ENCODE data around the gene BHMT. TPM values are rescaled to one million over a fixed set of nuclear protein-coding genes. Genes with fewer than 3 reads are reported as not detected.

Gene BHMT, protein sequence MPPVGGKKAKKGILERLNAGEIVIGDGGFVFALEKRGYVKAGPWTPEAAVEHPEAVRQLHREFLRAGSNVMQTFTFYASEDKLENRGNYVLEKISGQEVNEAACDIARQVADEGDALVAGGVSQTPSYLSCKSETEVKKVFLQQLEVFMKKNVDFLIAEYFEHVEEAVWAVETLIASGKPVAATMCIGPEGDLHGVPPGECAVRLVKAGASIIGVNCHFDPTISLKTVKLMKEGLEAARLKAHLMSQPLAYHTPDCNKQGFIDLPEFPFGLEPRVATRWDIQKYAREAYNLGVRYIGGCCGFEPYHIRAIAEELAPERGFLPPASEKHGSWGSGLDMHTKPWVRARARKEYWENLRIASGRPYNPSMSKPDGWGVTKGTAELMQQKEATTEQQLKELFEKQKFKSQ
- total RNA-seq = not detected in 2 replicates

- no peak for DNase-seq (ENCODE audit: low read depth, low spot score)
Measured at GRCh38 chr5:79111387-79111959, at the start of gene BHMT. BHMT (plus strand) TSS chr5:79111809; CDS start chr5:79111886, 77 bp downstream.

- no peak for DNase-seq (ENCODE audit: low read depth, low spot score)
Measured at GRCh38 chr5:79062436-79062835, 49.2 kb upstream of the BHMT start.

GRCh38 chr5:79069488-79070349 is 41.9 kb upstream of the BHMT start, which contains the start of the genes BHMT2 and DMGDH:
BHMT2 (plus strand) TSS chr5:79069767; CDS start chr5:79069783, 16 bp downstream.
DMGDH (minus strand) TSS chr5:79069674; CDS start chr5:79069620, 54 bp downstream.
- no peak for DNase-seq (ENCODE audit: low read depth, low spot score)

DNA sequence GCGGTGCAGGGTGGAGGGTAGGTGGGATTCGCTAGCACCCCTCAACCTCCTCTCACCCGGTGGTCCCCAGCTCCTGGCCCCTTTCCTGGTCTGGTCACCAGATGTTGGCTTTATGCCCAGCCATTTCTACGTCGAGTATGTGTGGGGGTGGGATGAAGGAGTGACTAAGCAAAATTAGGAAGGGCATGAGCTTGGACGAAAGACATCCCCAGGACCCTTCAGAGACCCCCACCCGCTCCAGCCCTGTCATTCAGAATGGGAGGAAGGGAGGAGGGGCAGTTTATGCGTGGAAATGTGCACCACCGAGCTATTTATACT is 41.3 kb upstream of the BHMT start:
- no peak for DNase-seq (ENCODE audit: low read depth, low spot score)

GRCh38 chr5:79074641-79075040 is 37.0 kb upstream of the BHMT start:
- DNase-seq (ENCODE audit: low read depth, low spot score) = no peak

DNA sequence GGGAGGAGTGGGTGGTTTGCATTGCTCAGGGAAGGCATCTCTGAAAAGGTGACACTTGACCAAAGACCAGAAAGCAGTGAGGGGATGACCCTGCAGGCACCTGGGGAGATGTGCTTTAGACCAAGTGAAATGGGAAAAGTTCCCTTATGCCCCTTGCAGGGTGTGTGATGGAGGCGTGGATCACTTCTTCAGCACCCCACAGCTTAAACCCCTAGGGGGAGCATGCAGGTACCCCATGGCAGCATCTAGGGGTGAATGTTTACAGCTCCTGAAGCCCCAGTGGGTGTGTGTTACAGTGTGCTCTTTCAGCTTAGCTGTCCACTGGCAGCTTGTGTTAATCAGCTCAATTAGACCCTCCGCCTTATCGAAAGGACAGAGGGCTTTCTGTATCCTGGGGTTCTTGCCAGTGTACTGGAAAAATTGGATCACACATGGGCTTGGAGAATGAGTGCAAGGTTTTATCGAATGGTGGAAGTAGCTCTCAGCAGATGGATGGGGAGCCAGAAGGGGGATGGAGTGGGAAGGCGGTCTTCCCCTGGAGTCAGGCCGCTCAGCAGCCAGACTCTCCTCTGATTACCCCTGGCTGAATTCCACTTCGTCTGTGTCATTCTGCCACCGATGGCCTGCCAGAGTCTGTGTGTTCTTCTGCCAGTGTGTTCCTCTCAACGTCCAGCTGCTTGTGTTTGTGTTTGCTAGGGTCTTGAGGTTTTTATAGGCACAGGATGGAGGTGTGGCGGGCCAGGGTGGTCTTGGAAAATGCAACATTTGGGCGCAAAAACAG is 35.8 kb upstream of the BHMT start:
- DNase-seq (ENCODE audit: low read depth, low spot score) = no peak

GRCh38 chr5:79076819-79077218 is 34.8 kb upstream of the BHMT start:
- no peak for DNase-seq (ENCODE audit: low read depth, low spot score)

- no peak for DNase-seq (ENCODE audit: low read depth, low spot score)
Measured at GRCh38 chr5:79077680-79078365, 33.8 kb upstream of the BHMT start.

DNA sequence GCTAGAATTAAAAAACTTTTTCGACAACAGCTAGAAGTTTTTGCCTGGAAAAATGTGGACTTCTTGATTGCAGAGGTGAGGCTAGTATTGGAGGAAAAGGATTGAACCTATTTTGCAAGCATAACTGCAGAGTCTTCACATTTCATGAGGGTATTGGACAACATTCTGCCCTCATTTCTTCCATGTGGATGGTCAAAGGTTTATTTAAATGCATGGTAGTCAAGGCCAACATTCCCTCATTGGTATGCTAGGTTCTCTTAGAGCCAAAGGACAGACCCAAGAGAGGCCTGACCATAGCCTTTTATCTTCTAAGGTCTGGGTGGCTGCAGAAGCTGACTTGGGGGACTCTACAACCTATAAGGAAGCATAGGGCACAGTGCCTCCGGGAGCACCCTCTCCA is 30.8 kb upstream of the BHMT start:
- DNase-seq (ENCODE audit: low read depth, low spot score) = no peak

DNA sequence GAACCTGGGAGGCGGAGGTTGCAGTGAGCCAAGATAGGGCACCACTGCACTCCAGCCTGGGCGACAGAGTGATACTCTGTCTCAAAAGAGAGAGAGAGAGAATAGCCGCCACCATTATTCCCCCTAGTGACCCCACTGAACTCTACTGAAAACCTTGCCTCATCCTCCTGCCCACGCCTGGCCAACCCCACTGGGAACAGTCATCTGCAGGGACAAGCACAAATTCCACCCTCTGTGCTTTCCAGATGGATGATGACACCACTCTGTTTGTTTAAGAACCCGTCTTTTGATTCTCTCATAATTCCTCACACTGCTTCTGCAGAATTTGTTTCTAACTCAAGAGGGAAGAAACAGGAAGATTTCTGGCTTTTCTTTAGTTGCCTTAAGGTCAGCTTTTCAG is 29.8 kb upstream of the BHMT start:
- no peak for DNase-seq (ENCODE audit: low read depth, low spot score)

DNA sequence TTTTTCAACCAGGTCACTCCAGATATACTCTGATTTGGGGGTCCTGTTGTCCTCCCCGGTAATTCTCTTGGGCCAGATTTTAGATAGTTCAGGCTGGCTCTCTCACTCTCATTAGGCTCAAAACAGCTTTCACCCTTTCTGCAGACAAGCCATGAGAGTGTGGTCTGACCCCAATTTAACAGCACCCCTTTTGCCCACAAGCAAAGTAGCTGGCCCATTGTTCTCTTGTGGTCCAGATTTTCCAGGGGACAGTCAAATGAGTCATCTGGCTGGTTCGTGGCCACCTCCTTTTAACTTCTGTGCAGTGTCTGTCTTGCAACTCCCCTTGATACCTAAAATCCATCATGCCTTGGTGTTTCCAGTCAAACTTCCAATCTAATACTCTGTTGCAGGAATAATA is 25.5 kb upstream of the BHMT start:
- DNase-seq (ENCODE audit: low read depth, low spot score) = no peak

DNA sequence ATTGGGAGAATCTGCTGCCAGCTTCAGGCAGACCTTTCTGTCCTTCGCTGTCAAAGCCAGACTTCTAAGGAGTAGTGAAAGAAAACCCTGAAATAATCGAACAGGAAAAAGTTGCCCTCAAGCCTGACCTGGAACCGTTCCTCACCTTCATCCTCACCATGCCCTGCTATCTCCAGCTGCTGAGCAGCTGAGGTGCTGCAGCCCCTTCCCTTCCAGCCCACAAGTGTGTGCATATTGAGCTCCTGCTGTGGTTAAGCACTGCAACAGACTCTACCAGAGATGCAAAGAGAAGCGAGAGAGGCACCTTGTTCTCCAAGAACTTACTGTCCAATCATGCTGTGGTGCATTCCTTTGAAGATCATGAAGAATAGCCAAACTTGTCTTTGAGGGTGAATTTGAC is 23.1 kb upstream of the BHMT start:
- DNase-seq (ENCODE audit: low read depth, low spot score) = no peak

DNA sequence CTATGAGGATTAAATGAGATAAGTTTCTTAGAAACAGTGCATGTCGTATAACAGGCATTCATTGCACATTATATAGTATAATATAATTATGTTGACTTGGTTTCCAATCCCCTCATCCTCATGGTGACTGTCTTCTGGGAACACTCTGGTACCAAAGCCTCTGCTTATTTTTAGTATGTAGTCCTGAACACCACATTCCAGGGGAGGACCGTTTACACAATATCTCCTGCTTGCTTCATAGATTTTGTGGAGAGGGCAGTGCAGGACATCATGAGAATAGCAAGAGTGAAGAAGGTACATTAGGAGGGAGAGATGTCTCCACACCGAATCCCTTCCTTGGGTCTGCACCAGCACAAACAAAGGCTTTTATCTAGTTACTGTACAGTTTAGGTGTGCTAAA is 20.5 kb upstream of the BHMT start:
- no peak for DNase-seq (ENCODE audit: low read depth, low spot score)

- no peak for DNase-seq (ENCODE audit: low read depth, low spot score)
Measured at GRCh38 chr5:79093762-79094161, 17.8 kb upstream of the BHMT start.

GRCh38 chr5:79105868-79106267 is 5.7 kb upstream of the BHMT start:
- no peak for DNase-seq (ENCODE audit: low read depth, low spot score)

- no peak for DNase-seq (ENCODE audit: low read depth, low spot score)
Measured at GRCh38 chr5:79107020-79107796, 4.4 kb upstream of the BHMT start.

DNA sequence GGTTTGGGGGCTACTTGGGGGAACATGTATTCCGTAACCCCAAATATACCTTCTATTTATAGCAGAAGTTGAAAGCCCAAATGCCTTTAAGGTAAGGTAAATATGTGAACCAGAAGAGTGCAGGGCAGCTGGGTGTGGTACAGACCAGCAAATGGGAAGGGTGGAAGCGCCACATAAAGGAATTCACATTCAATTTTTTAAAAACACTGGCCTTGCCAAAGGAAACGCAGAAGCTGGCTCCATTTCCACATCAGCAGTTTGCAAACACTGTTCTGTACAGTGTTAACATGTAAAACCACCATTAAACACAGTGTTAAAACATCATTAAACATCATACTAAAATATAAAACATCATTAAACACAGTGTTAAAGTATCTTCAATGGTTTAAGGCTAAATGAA is 3.5 kb upstream of the BHMT start:
- no peak for DNase-seq (ENCODE audit: low read depth, low spot score)

GRCh38 chr5:79108792-79109191 is 2.8 kb upstream of the BHMT start:
- no peak for DNase-seq (ENCODE audit: low read depth, low spot score)

DNA sequence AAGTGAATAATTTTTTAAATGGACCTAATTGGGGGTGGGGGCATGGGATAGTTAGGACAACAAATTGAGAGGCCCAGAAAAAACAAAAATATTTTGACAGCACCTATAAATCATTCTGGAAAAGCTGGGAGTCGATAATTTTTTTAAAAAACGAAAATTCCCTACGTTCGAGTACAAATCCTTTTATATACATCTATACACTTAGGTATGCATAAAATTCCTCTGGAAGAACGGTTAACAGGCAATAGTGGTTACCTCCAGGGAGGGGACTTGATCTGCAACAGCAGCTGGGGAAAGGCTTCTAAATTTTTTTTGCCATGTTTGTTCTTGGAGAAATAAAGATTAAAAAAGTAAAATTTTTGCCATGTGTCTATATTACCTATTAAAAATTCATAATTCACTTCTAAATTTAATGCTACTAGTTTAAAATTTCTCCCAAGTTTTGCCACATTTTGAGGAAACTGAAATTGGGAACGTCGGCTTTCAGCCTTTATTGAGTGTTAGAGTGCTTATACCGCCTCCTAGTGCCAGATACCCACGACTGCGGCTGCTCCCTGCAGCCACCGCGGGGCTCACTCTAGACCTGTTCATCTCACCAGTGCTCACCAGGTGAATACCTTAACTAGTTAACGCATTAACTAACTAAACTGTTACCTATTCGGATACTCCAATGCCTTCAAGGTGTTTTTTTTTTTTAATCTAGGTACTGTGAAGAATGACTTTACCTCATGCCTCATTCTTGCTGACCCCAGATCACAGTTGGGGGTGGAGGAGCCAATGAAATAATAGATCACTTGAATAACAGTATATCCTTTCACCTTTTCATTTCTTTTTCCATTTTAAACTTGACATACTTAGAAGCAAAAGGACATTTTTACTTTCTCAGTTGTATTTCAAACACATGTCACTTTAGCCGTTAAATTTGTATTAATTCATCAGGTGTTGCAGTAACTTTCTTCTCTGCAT is 1.8 kb upstream of the BHMT start:
- DNase-seq (ENCODE audit: low read depth, low spot score) = no peak
